ENCODE results near the gene H3-3A.
"Not testable (repeated sequence)": the region's sequence is repeated elsewhere in the genome, so short reads cannot be mapped to it uniquely, and the experiment has no call there.

Gene H3-3A

GRCh38 chr1:226086776-226087175 is 24.3 kb downstream of the H3-3A start:
- DNase-seq: no peak

- DNase-seq: no peak
These were observed 28.9 kb downstream of the H3-3A start for GRCh38 chr1:226091461-226091860.

DNA sequence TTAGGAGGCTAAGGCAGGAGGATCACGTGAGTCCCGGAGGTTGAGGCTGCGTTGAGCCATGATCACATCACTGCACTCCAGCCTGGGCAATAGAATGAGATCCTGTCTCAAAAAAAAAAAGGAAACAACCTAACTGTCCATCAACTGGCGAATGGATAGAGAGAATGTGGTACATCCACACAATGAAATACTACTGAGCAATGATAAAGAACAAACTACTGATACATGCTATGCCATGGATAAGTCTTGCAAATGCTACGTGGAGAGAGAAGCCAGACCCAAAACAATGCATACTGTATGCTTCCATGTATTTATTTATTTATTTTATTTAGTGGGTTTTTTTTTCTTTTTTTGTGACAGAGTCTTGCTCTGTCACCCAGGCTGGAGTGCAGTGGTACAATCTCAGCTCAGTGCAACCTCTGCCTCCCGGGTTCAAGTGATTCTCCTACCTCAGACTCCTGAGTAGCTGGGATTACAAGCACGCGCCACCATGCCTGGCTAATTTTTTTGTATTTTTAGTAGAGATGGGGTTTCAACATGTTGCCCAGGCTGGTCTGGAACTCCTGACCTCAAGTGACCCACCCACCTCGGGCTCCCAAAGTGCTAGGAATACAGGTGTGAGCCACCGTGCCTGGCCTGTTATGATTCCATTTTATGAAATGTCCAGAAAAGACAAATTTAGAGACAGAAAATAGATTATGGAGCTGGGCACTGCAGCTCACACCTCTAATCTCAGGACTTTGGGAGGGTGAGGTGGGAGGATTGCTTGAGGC is 29.7 kb downstream of the H3-3A start:
- not testable (repeated sequence) for DNase-seq

DNA sequence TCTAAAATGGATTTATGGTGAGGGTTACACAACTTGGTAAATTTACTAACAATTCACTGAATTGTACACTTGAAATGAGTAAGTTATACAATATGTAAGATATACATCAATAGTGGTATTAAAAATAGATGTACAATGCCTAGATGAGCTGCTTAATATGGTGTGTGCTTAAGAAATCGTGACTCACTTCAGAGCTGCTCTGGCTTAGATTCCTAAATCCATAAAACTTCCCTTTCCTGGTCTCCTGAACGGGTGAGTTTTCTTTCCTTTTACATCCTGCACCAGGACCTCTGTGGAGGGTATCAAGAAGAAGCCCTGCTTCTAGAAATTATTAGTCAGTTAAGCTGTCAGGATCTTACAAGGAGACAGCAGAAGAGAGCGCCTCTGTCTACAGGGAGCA is 30.4 kb downstream of the H3-3A start:
- no peak for DNase-seq

GRCh38 chr1:226093621-226094020 is 31.1 kb downstream of the H3-3A start:
- no peak for DNase-seq

GRCh38 chr1:226094451-226094850 is 31.9 kb downstream of the H3-3A start:
- DNase-seq: no peak

DNA sequence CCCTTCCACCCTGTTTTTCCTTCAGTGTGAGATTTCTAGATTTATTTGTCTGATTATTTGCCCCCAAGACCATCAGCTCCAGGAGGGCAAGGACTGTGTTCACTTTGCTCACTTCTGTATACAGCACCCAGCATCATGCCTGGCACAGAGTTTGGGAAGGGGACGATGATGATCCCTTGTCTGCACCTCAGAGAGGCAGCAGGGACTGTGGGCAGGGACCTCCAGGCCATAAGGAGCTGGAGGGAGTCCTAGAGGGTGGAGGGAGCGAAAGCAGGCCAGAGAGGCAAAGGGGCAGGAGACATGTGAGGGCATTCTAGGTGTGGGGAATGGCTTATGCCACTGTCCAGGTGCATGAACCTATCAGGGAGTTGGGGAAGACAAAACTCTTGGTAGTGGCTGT is 32.8 kb downstream of the H3-3A start:
- no peak for DNase-seq

GRCh38 chr1:226097866-226098625 is 35.5 kb downstream of the H3-3A start:
- no peak for DNase-seq

GRCh38 chr1:226098870-226099835 is 36.6 kb downstream of the H3-3A start:
- DNase-seq: no peak

- peak; percentile 42 for DNase-seq
These were observed 38.2 kb downstream of the H3-3A start for GRCh38 chr1:226100436-226101391.

- DNase-seq: no peak
These were observed 42.2 kb downstream of the H3-3A start for GRCh38 chr1:226104671-226105121.

DNA sequence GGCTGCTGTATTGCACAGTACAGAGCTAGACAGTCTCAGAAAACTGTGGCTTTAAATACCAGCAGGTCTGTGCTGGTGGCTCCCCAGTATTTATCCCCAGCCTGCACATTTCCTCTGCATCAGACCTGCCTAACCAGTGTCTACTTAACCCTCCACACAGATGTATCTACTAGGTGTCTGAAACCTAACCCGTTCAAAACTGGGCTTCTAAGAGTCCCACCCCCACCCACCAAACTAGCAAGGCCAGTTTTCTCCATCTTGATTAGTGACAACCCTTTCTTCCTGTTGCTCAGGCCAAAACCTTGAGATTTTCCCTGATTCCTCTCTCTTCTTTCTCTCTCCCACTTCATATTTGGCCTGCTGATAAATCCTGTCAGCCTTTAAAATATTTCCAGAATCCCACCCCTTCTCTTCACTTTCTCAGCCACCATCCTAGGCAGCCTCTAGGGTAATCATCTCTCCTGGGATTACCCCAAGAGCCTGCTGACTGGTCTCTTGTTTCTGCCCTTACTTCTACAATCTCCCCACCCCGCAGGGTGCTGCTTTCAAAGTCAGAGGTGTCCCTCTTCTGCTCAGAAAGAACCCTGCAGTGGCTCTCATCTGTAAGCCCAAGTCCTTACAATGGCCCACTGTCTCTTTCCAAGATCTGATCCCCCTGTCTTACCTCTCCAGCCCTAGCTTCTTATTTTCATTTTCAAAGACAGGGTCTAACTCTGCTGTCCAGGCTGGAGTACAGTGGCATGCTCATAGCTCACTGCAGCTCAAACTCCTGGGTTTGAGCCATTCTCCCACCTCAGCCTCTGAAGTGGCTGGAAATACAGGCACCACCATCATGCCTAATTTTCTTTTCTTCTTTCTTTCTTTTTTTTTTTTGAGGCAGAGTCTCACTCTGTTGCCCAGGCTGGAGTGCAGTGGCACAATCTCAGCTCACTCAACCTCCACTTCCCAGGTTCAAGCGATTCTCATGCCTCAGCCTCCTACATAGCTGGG is 45.2 kb downstream of the H3-3A start:
- no peak for DNase-seq

- no peak for DNase-seq
These were observed 46.7 kb downstream of the H3-3A start for GRCh38 chr1:226108935-226109828.

DNA sequence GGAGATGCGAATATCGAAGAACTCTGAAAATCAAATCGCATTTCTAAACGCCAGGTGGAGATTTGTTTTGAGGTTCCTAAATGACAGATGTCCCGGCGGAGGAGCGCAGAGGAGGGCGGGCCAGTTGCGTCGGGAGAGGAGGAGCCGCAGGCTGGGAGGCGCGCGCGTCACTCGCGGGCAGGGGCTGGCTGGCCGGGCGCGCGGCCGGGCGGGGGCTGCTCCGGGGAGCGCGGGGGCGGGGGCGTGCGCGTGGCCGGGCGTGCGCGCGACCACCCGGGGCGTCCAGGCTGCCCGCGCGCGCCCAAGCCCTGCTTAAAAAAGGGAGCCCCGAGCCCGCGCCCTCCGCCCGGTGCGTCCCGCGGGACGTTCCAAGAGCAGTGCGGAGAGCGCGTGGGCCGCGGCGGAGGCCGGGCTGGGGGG is 47.3 kb downstream of the H3-3A start:
- peak; percentile 82 for DNase-seq

DNA sequence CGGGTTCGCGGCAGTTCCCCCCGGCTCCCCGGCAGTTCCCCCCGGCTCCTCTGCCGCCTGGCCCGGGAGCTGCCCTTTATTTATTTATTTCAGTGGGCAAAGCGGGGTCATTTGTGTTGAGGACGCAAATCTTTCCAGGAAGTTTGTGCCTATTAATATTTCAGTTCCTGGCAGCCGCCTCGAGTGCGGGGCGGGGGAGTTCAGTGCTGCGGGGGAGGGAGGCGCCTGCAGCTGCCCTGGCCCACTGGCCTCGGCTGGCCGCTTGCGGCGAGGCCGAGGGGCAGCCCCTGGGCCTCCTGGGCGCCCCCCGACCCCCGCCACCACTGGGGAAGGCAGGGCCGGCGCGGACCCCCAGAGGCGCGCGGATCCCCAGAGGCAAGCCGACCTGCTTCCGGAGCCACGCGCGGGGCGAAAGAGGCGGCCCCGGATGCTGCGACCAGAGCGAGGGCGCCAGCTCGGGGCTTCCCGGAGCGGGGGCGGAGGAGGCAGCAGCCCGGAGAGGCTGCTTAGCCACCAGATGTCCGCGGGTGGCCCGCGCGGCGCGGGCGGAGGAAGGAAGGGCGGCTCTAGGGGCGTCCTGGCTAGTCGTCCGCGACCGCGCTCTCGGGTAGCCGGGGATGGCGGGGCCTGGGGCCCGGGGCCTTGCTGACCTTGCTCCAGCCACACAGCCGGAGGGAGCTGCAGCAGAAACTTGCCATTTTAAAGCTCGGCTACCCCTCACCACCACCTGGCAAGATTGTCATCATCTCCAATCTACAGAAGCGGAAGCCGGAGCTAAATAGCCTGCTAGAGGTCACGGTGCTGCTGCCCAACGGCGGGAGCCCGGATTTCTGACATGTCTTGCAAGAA is 48.0 kb downstream of the H3-3A start:
- peak; percentile 61 for DNase-seq

DNA sequence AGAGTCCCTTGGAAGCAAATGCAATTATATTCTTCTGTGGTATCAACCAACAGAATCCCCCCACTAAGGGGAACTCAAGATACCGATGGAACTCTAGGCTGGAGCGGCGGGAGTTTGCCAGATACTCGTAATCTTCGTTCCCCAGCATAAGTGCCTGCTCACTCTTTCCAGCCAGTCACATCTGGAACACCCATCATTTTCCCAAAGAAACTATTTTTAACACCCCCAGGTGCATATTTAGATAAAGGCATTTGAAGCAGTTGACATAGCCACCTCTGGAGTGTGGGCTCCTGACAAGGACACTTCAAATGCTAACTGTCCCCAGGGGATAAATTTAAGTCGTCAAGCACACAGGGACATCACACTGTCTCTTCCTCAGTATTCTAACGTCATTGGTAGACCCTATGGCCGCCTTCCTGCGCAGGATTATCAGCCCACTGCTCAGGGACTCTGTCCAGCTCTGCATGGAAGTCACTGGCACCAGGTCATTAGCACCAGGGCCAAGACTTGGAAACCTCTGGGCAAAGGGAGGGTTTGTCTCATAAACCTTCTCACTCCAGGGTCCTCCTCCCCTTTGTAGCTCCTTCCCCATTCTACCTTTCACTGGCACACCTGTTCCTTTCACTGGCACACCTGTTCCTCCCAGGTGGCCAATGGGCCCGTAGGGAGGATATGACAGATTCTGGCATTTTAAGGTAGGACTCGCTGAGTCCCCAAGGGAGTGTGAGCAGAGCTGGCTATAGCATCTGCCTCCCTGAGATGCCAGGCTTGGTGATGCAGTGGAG is 48.8 kb downstream of the H3-3A start:
- DNase-seq: no peak

GRCh38 chr1:226111883-226112261 is 49.4 kb downstream of the H3-3A start:
- DNase-seq: no peak

GRCh38 chr1:226112626-226113025 is 50.1 kb downstream of the H3-3A start:
- DNase-seq: no peak
